Heart left ventricle (tissue), 16 donors: ENCODE measurements around the gene MRPL4. TPM values are rescaled to one million over a fixed set of nuclear protein-coding genes. Genes with fewer than 3 reads are reported as not detected.

Source experiments
- ATAC-seq, 4 donors: fragments of 200-7000 bp; cut with Tn5 transposase; one replicate each; pipeline ENCODE4 v1.9.1; 2020 to 2022; ENCODE audit warnings: moderate library complexity in 4 of 4, mild to moderate bottlenecking in 3 of 4, moderate number of reproducible peaks in 1 of 4
- DNase-seq, 5 donors: peaks; one replicate each; pipeline ENCODE4 v3.0.0-alpha.2; 2020
- H3K27ac ChIP-seq, 12 donors: fragments of 200-600 bp; sonication (generic) in 4 of 12; one replicate each; pipeline versions ENCODE4 v1.5.0 to v1.8.0; 2016 to 2022; ENCODE audit warnings: mild to moderate bottlenecking in 2 of 12
- H3K27me3 ChIP-seq, 9 donors: fragments of 200-600 bp; sonication (generic) in 2 of 9; one replicate each; pipeline versions ENCODE4 v1.5.1 to v1.8.0; 2016 to 2022; ENCODE audit warnings: mild to moderate bottlenecking in 3 of 9
- H3K36me3 ChIP-seq, 9 donors: fragments of 200-600 bp; sonication (generic) in 2 of 9; one replicate each; pipeline versions ENCODE4 v1.5.0 to v1.8.0; 2018 to 2022; ENCODE audit warnings: mild to moderate bottlenecking in 2 of 9
- H3K4me1 ChIP-seq, 12 donors: fragments of 200-600 bp; sonication (generic) in 4 of 12; one replicate each; pipeline versions ENCODE4 v1.5.0 to v1.8.0; 2016 to 2022; ENCODE audit warnings: mild to moderate bottlenecking in 3 of 12
- H3K4me3 ChIP-seq, 12 donors: fragments of 200-600 bp; sonication (generic) in 4 of 12; one replicate each; pipeline versions ENCODE4 v1.5.0 to v1.8.0; 2017 to 2022; ENCODE audit warnings: mild to moderate bottlenecking in 9 of 12, moderate library complexity in 4 of 12
- H3K9me3 ChIP-seq, 12 donors: fragments of 200-600 bp; sonication (generic) in 4 of 12; one replicate each; pipeline versions ENCODE4 v1.5.0 to v1.8.0; 2016 to 2022; ENCODE audit warnings: mild to moderate bottlenecking in 1 of 12
- CTCF ChIP-seq, 12 donors: fragments of 200-600 bp; sonication (generic) in 4 of 12; IDR thresholded peaks; one replicate each; pipeline versions ENCODE4 v1.5.0 to v1.8.0; 2018 to 2022; ENCODE audit warnings: antibody characterized with exemption in 12 of 12, mild to moderate bottlenecking in 5 of 12
- POLR2A ChIP-seq, 2 donors: fragments of 450-650 bp; IDR thresholded peaks; one replicate each; pipeline ENCODE4 v1.6.1; 2017; ENCODE audit warnings: antibody characterized with exemption in 2 of 2, mild to moderate bottlenecking in 2 of 2, moderate library complexity in 2 of 2
- WGBS, 4 donors: extraction: QIAGEN DNeasy Blood & Tissue Kit in 2 of 4; methylation state at CpG; one replicate each; pipeline versions ENCODE4 v1.1.5 to v1.1.7; 2013 to 2018; 5-methylcytosine and 5-hydroxymethylcytosine counted together
- intact Hi-C, 10 donors: fragments of 100-400 bp; cut with DNase I; formaldehyde crosslinking; loops; one replicate each; pipeline versions ENCODE4 v1.11.1 to v1.14.2; 2022
- polyA plus RNA-seq, 2 donors: library from polyadenylated mRNA; stranded (reverse); fragments of 200-250 nt; gene quantifications; one replicate each; pipeline ENCODE4 v1.2.3, GENCODE V29; 2013
- total RNA-seq, 9 donors: library from RNA; depleted of rRNA in 2 of 9; stranded (reverse); fragments of >200 nt in 2 of 9; fragmentation: NEBNext Ultra II Directional in 3 of 9; extraction: Animal tissue kit (Norgen Biotek cat#: 25700) in 3 of 9; gene quantifications; one replicate each; pipeline versions ENCODE4 v1.1.0 to v1.2.4, GENCODE V29; 2016 to 2023
- donor health status: ischemic (EF 13 %, LVEDD 7.1; RV severe dilation, severe dysfunction).
- donor health status: healthy with polysubstance abuse.
- donor health status: DM: no; HTN: yes; CAD: no.
- donor health status: DM: no; HTN: no; CAD: no.
- donor health status: ischemic (EF 25% LVEDD 6.9; RV normal size, moderate dysfunction).
- donor health status: ischemic (EF 25% LVEDD 5.7; RV mildly dilated, moderate dysfunction).
- donor health status: healthy.
- donor health status: DM: yes; HTN: yes; CAD: no.
- donor health status: ischemic (EF 35%, LVEDD 5.7; RV mildly dilated, moderate dysfunction).
- donor health status: nonischemic (EF 11% LVEDD 7.7; RV severe dilation, severe dysfunction).
- donor health status: DM: yes; HTN: yes; CAD: no.
- donor health status: PGD.
- donor health status: ischemic (EF 29% LVEDD 5.4; RV normal size, mild dysfunction).
- donor health status: nonischemic (EF 23%, LVEDD 6.1; RV moderate dilation, normal function).

Gene MRPL4
- total and polyA plus RNA-seq, 11 donors, result 37.7 to 123 (median 68.2) TPM

DNA sequence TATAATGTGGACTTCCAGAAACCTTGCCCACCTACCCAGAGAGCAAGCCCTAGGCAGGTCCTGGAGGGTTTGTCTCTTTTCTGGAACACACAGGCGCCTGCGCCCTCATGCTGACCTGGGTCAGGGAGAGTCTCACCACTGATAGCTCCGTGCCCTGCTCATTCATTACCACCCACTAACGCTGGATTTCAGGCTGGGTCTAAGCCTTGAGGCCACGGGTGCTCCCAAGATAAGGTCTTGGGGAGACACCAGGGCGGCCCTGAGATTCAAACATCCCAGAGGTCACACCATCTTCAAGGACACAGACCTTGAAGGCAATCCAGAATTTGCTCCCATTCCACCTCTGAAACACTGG lies 26.0 kb upstream of the MRPL4 start:
- ATAC-seq, result peak in 1 of 4 donors; percentile 3
- H3K4me3 ChIP-seq, result no peak overlapping the region
- intact Hi-C loops, result loop anchor here in 1 of 10 donors (5.0 kb wide), 1 partner anchor 34 kb away; the partner anchor contains the start of gene DNMT1
- peaks cover 0 to 48% (median 34%) of the 10 kb centered on the region in 12 donors for H3K4me1 ChIP-seq
- peaks cover 0 to 25% (median 11%) of the 10 kb centered on the region in 9 donors for H3K36me3 ChIP-seq
- peak overlapping the region; percentile 24 to 88 (median 77) for H3K27ac ChIP-seq
- no peaks in the 10 kb centered on the region for H3K9me3 ChIP-seq
- TF ChIP-seq CTCF (IDR thresholded peaks at IDR 0.05), result no peak
- TF ChIP-seq POLR2A (IDR thresholded peaks at IDR 0.05), result no peak
- 67 to 74% (median 71%) methylated on average over 6 of the region's 6 CpGs for WGBS, 4 donors
- DNase-seq, result peak in 1 of 5 donors; percentile 46
- H3K27me3 ChIP-seq, result peaks cover 0 to 9% (median 0%) of the 10 kb centered on the region in 9 donors

- H3K36me3 ChIP-seq, result peaks cover 0 to 25% (median 11%) of the 10 kb centered on the region in 9 donors
- H3K27me3 ChIP-seq, result peaks cover 0 to 11% (median 0%) of the 10 kb centered on the region in 9 donors
- H3K4me3 ChIP-seq, result peak overlapping the region in 3 of 12 donors; percentile 19 to 25 (median 24)
- intact Hi-C loops, result loop anchor here in 1 of 10 donors (5.0 kb wide), 1 partner anchor 34 kb away; the partner anchor contains the start of gene DNMT1
- ATAC-seq (peak; percentile 72 to 80 (median 76)), DNase-seq (peak; percentile 65 to 89 (median 80))
- H3K4me1 ChIP-seq, result peaks cover 0 to 50% (median 33%) of the 10 kb centered on the region in 12 donors
- WGBS, 4 donors, result 27 to 40% (median 38%) methylated on average over 11 to 13 of the region's 13 CpGs
- TF ChIP-seq POLR2A (IDR thresholded peaks at IDR 0.05) (no peak), CTCF (IDR thresholded peaks at IDR 0.05) (no peak)
- peak overlapping the region; percentile 57 to 88 (median 77) for H3K27ac ChIP-seq
- H3K9me3 ChIP-seq, result no peaks in the 10 kb centered on the region
Observed at GRCh38 chr19:10226376-10227025, 25.5 kb upstream of the MRPL4 start.

DNA sequence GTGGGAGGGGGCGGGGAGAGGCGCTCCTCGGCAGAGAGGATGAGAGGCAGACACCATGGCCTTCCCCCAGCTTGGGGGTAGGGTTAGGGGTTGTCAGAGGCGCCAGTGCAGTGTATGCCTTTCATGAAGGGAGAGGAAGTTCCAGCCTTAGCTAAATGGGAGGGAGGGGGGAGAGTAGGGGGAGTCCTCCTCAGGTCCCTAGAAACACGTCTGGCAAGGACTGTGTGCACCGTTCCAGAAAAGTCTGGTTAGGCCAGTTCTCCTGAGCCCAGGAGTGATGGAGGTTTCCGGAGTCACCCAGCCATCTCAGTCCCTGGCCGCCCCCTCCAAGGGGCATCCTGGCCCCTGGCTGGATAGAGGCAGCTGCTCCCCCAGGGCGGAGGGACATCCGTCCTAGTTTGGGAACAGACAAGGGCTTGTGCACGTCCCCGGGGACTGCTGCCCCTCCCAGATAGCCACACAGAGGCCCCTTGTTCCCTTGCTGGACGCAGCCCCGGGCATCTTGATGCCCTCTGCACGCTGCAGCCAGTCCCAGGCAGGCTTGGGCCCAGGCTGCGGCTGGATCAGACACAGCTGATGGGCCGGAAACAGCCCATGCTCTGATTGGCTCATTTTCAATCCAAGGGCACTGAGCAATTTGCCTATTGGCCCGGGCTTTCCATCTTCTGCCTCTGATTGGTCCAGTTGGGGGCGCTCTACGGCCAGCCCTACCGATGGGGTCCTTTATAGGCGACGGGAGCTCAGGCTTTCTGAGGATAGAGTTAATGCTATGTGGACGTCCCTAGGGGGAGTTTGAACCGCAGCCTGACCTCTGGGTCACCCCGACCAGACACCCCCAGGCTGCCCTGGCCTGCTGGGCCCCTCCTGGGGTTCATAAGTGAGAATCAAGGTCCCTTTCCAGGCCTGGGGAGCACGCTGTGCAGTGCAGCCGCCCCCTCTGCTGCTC lies 24.7 kb upstream of the MRPL4 start:
- ATAC-seq (peak; percentile 5 to 31 (median 16)), DNase-seq (peak in 4 of 5 donors; percentile 19 to 68 (median 56))
- 62 to 69% (median 63%) methylated on average over 20 to 28 of the region's 28 CpGs for WGBS, 4 donors
- Histone ChIP-seq H3K4me3 (peak overlapping the region in 6 of 12 donors; percentile 6 to 25 (median 14)), H3K4me1 (peaks cover 0 to 53% (median 35%) of the 10 kb centered on the region in 12 donors), H3K9me3 (no peaks in the 10 kb centered on the region), H3K27ac (peak overlapping the region; percentile 57 to 88 (median 77)), H3K27me3 (peaks cover 0 to 11% (median 0%) of the 10 kb centered on the region in 9 donors), H3K36me3 (peaks cover 0 to 19% (median 7%) of the 10 kb centered on the region in 9 donors)
- intact Hi-C loops, result loop anchor here in 1 of 10 donors (5.0 kb wide), 1 partner anchor 35 kb away; the partner anchor contains the start of gene DNMT1
- peak in 4 of 12 donors; percentile 6 to 35 (median 23) for TF ChIP-seq CTCF (IDR thresholded peaks at IDR 0.05)
- TF ChIP-seq POLR2A (IDR thresholded peaks at IDR 0.05), result no peak
